IMR-90 (cell line): ENCODE data around the gene TMOD1. TPM values are rescaled to one million over a fixed set of nuclear protein-coding genes. Genes with fewer than 3 reads are reported as not detected.

ENCODE experiments used
- ATAC-seq: fragments of 200-7000 bp; cut with Tn5 transposase; 2 replicates; pipeline ENCODE4 v1.9.1; 2020; ENCODE audit warnings: low read depth, mild to moderate bottlenecking, moderate library complexity
- BruUV-seq: library from RNA; stranded (reverse); fragments of 400-500 nt; replicated peaks from 2 replicates; lab custom pipeline; 2021; lab: Mats Ljungman, UMichigan
- CTCF ChIA-PET: fragments of 300-600 bp; formaldehyde crosslinking; extraction: SDS; loops from one replicate; lab custom pipeline; 2021; ENCODE audit warnings: antibody characterized with exemption; lab: Yijun Ruan, JAX
- POLR2A ChIA-PET: fragments of 300-600 bp; sonication (Branson Sonifier 250); formaldehyde crosslinking; loops from one replicate; lab custom pipeline; 2022; ENCODE audit warnings: antibody characterized with exemption; ENCODE audit not compliant: unreplicated experiment; lab: Charles Lee
- DNase-seq: peaks from one replicate; pipeline ENCODE4 v3.0.0; 2013
- H2AFZ ChIP-seq: replicated peaks from 2 replicates; pipeline ENCODE3; 2013; ENCODE audit warnings: low read length, mild to moderate bottlenecking; ENCODE audit not compliant: poor library complexity
- H2AK5ac ChIP-seq: 2 replicates; pipeline ENCODE4 v1.6.1; 2013; ENCODE audit warnings: low read depth, low read length, inconsistent platforms
- H2AK9ac ChIP-seq: replicated peaks from 2 replicates; pipeline ENCODE3; 2013; ENCODE audit warnings: mild to moderate bottlenecking, low read depth, low read length, moderate library complexity; ENCODE audit not compliant: poor library complexity
- H2BK120ac ChIP-seq: 2 replicates; pipeline ENCODE4 v1.6.1; 2013; ENCODE audit warnings: low read depth, low read length, inconsistent platforms
- H2BK15ac ChIP-seq: 3 replicates; pipeline ENCODE4 v1.6.1; 2013; ENCODE audit warnings: low read depth, low read length, inconsistent platforms
- H2BK20ac ChIP-seq: 2 replicates; pipeline ENCODE4 v1.6.1; 2013; ENCODE audit warnings: low read depth, mild to moderate bottlenecking, inconsistent platforms, low read length, moderate library complexity
- H2BK5ac ChIP-seq: 2 replicates; pipeline ENCODE4 v1.6.1; 2013; ENCODE audit warnings: mild to moderate bottlenecking, low read depth, low read length, inconsistent platforms; ENCODE audit not compliant: poor library complexity, severe bottlenecking
- H3K14ac ChIP-seq: replicated peaks from 2 replicates; pipeline ENCODE4 v1.6.1; 2013; ENCODE audit warnings: low read depth, low read length, inconsistent platforms
- H3K18ac ChIP-seq: 2 replicates; pipeline ENCODE4 v1.6.1; 2013; ENCODE audit warnings: low read depth, low read length, control low read depth
- H3K23ac ChIP-seq: 2 replicates; pipeline ENCODE4 v1.6.1; 2013; ENCODE audit warnings: low read depth, low read length, inconsistent platforms
- H3K27ac ChIP-seq: 2 replicates; pipeline ENCODE4 v1.5.1; 2013; ENCODE audit warnings: mild to moderate bottlenecking, control low read depth, low read length; ENCODE audit not compliant: insufficient read depth
- H3K27me3 ChIP-seq: 2 replicates; pipeline ENCODE4 v1.6.1; 2013; ENCODE audit warnings: low read length; ENCODE audit not compliant: control insufficient read depth, insufficient read depth
- H3K36me3 ChIP-seq: 2 replicates; pipeline ENCODE4 v1.6.1; 2013; ENCODE audit warnings: low read length, mixed read lengths; ENCODE audit not compliant: control insufficient read depth, insufficient read depth
- H3K4ac ChIP-seq: 2 replicates; pipeline ENCODE4 v1.6.1; 2013; ENCODE audit warnings: low read depth, low read length, inconsistent platforms
- H3K4me1 ChIP-seq: 2 replicates; pipeline ENCODE4 v1.6.1; 2013; ENCODE audit warnings: low read length, mixed read lengths; ENCODE audit not compliant: control insufficient read depth, insufficient read depth
- H3K4me2 ChIP-seq: 2 replicates; pipeline ENCODE4 v1.6.1; 2013; ENCODE audit warnings: low read depth, mild to moderate bottlenecking, control low read depth, low read length, moderate library complexity
- H3K4me3 ChIP-seq: 2 replicates; pipeline ENCODE4 v1.5.1; 2013; ENCODE audit warnings: low read depth, mild to moderate bottlenecking, control low read depth, low read length, moderate library complexity; ENCODE audit not compliant: insufficient read depth
- H3K56ac ChIP-seq: 2 replicates; pipeline ENCODE4 v1.6.1; 2013; ENCODE audit warnings: low read length, inconsistent platforms; ENCODE audit not compliant: insufficient read depth; ENCODE audit errors: extremely low read depth
- H3K79me1 ChIP-seq, 2 experiments: 2 replicates each; pipeline ENCODE4 v1.6.1; 2013; ENCODE audit warnings: low read length in 2 of 2, inconsistent platforms in 1 of 2, low read depth in 1 of 2
- H3K9ac ChIP-seq: 2 replicates; pipeline ENCODE4 v1.6.1; 2013; ENCODE audit warnings: low read depth, low read length, control low read depth
- H3K9me1 ChIP-seq: 2 replicates; pipeline ENCODE4 v1.6.1; 2013; ENCODE audit warnings: low read length, inconsistent platforms; ENCODE audit not compliant: insufficient read depth
- H3K9me3 ChIP-seq: 2 replicates; pipeline ENCODE4 v1.6.1; 2013; ENCODE audit warnings: low read length; ENCODE audit not compliant: control insufficient read depth, insufficient read depth
- H4K20me1 ChIP-seq: 2 replicates; pipeline ENCODE4 v1.6.1; 2013; ENCODE audit warnings: low read length, inconsistent platforms; ENCODE audit not compliant: insufficient read depth
- H4K5ac ChIP-seq: 2 replicates; pipeline ENCODE4 v1.6.1; 2013; ENCODE audit warnings: mild to moderate bottlenecking, low read depth, low read length, control low read depth
- H4K8ac ChIP-seq, 2 experiments: 2 replicates each; pipeline ENCODE4 v1.6.1; 2013; ENCODE audit warnings: low read depth in 2 of 2, low read length in 2 of 2, control low read depth in 1 of 2, inconsistent platforms in 1 of 2
- H4K91ac ChIP-seq: 2 replicates; pipeline ENCODE4 v1.6.1; 2013; ENCODE audit warnings: low read depth, low read length, inconsistent platforms; ENCODE audit not compliant: insufficient read depth
- BHLHE40 ChIP-seq: fragments of 150-350 bp; IDR thresholded peaks from 2 replicates; pipeline ENCODE4 v1.6.1; 2016; ENCODE audit warnings: mild to moderate bottlenecking, low read depth, low read length
- CEBPB ChIP-seq: IDR thresholded peaks from 2 replicates; pipeline ENCODE4 v1.6.1; 2012; ENCODE audit warnings: low read depth, low read length, improper control_type of control experiment
- CHD1 ChIP-seq: IDR thresholded peaks from 2 replicates; pipeline ENCODE4 v1.6.1; 2012; ENCODE audit warnings: low read depth, low read length, improper control_type of control experiment
- CTCF ChIP-seq: conservative IDR thresholded peaks from 2 replicates; pipeline ENCODE4 v1.5.1; 2012; ENCODE audit warnings: mild to moderate bottlenecking, low read depth, low read length, improper control_type of control experiment
- ELK1 ChIP-seq: fragments of 150-350 bp; IDR thresholded peaks from 2 replicates; pipeline ENCODE4 v1.6.1; 2016; ENCODE audit warnings: low read depth, mild to moderate bottlenecking, low read length, moderate library complexity, borderline replicate concordance
- FOS ChIP-seq: fragments of 150-350 bp; IDR thresholded peaks from 2 replicates; pipeline ENCODE4 v1.6.1; 2016; ENCODE audit warnings: low read depth, low read length
- MAFK ChIP-seq: IDR thresholded peaks from 2 replicates; pipeline ENCODE4 v1.6.1; 2012; ENCODE audit warnings: low read depth, low read length, improper control_type of control experiment
- MAZ ChIP-seq: IDR thresholded peaks from 2 replicates; pipeline ENCODE4 v1.6.1; 2012; ENCODE audit warnings: low read depth, mild to moderate bottlenecking, low read length, improper control_type of control experiment, moderate library complexity, borderline replicate concordance
- MXI1 ChIP-seq: IDR thresholded peaks from 2 replicates; pipeline ENCODE4 v1.6.1; 2012; ENCODE audit warnings: low read depth, mild to moderate bottlenecking, low read length, moderate library complexity, borderline replicate concordance
- NFE2L2 ChIP-seq: fragments of 150-350 bp; IDR thresholded peaks from 2 replicates; pipeline ENCODE4 v1.6.1; 2016; ENCODE audit warnings: low read depth, mild to moderate bottlenecking, low read length
- POLR2A ChIP-seq: IDR thresholded peaks from 2 replicates; pipeline ENCODE4 v1.6.1; 2012; ENCODE audit warnings: mild to moderate bottlenecking, low read depth, low read length
- RAD21 ChIP-seq: IDR thresholded peaks from 2 replicates; pipeline ENCODE4 v1.6.1; 2012; ENCODE audit warnings: low read length, improper control_type of control experiment
- RCOR1 ChIP-seq: IDR thresholded peaks from 2 replicates; pipeline ENCODE4 v1.6.1; 2012; ENCODE audit warnings: mild to moderate bottlenecking, low read length, improper control_type of control experiment; ENCODE audit not compliant: insufficient replicate concordance
- RFX5 ChIP-seq: IDR thresholded peaks from 2 replicates; pipeline ENCODE4 v1.8.0; 2012; ENCODE audit warnings: low read depth, mild to moderate bottlenecking, low read length, moderate library complexity
- SMC3 ChIP-seq: fragments of 150-350 bp; IDR thresholded peaks from 2 replicates; pipeline ENCODE4 v1.6.1; 2016; ENCODE audit warnings: low read depth, mild to moderate bottlenecking, antibody characterized with exemption, low read length, moderate library complexity
- WGBS, 2 experiments: methylation state at CpG; one replicate each; pipeline versions ENCODE4 v1.1.5 to v1.1.7; 2013; ENCODE audit warnings: missing lambda C conversion rate in 2 of 2; ENCODE audit not compliant: insufficient read length in 1 of 2; ENCODE audit errors: extremely low coverage in 2 of 2; 5-methylcytosine and 5-hydroxymethylcytosine counted together
- dilution Hi-C: fragments of 300-500 bp; cut with HindIII; formaldehyde crosslinking; loops from one replicate; pipeline ENCODE4 v1.14.3; 2018; ENCODE audit warnings: low sequenced_read_pairs; ENCODE audit not compliant: unreplicated experiment
- in situ Hi-C: fragments of 300-500 bp; cut with MboI; formaldehyde crosslinking; loops from 3 replicates; pipeline ENCODE4 v1.14.3; 2019; ENCODE audit warnings: low sequenced_read_pairs, inconsistent platforms, mixed read lengths
- intact Hi-C: fragments of 100-400 bp; cut with micrococcal nuclease; formaldehyde crosslinking; loops from 2 replicates; pipeline ENCODE4 v1.10.0; 2022
- polyA plus RNA-seq, 3 experiments: library from polyadenylated mRNA; depleted of rRNA; stranded (reverse); fragments of >200 nt; gene quantifications; 2 replicates each; pipeline ENCODE4 v1.2.3, GENCODE V29; 2012; ENCODE audit warnings: low replicate concordance in 1 of 3
- total RNA-seq: library from RNA; depleted of rRNA; stranded (reverse); fragments of >200 nt; gene quantifications from 2 replicates; pipeline ENCODE4 v1.2.3, GENCODE V29; 2012
- TF ChIP-seq, protein P1 (sequence below): fragments of 150-350 bp; IDR thresholded peaks from 2 replicates; pipeline ENCODE4 v1.6.1; 2017; ENCODE audit warnings: mild to moderate bottlenecking, antibody characterized with exemption, low read length, low read depth

TMOD1 gene
- total and polyA plus RNA-seq, 2 of the 4 experiments (the other 2 are of a cell fraction), result 0.18 to 0.38 TPM

DNA sequence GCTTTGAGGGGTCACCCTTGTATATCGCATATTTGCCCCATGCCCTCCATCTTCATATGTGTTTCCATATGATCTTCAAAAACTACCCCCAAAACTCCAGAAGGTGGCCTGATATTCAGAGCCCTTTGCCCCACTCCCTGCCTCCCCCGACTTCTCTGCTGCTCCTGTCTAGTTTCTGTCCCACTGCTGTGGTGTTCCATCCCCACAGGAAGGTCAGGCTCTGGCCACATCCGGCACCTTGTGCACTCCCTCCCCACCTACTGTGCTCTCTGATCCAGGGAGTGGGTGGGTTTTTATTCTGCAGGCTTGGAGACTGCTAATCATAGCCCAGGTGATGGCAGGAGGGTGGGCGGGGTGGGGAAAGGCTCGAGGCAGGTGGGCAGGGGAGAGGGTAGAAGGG is 52.4 kb downstream of the TMOD1 start:
- no peak overlapping the region for H4K5ac ChIP-seq
- in situ Hi-C loops, result no loop called here

More for the DNA sequence above, 52.4 kb downstream of the TMOD1 start:
- Histone ChIP-seq H3K9ac (no peak overlapping the region), H3K27ac (no peak overlapping the region), H3K4me1 (no peaks in the 10 kb centered on the region), H2AFZ (no peak overlapping the region), H2BK20ac (no peak overlapping the region), H3K4ac (no peak overlapping the region), H3K9me1 (no peaks in the 10 kb centered on the region), H2BK120ac (no peak overlapping the region), H3K14ac (no peak overlapping the region), H4K8ac (no peak overlapping the region), H3K4me3 (no peak overlapping the region), H3K18ac (no peak overlapping the region), H3K27me3 (no peaks in the 10 kb centered on the region; the same call in 1 of the 2 replicates), H3K36me3 (no peaks in the 10 kb centered on the region), H2AK9ac (no peak overlapping the region), H3K23ac (no peak overlapping the region), H3K9me3 (no peaks in the 10 kb centered on the region), H2AK5ac (no peak overlapping the region), H2BK15ac (no peak overlapping the region), H3K79me1 (no peaks in the 10 kb centered on the region), H4K20me1 (no peaks in the 10 kb centered on the region), H2BK5ac (no peak overlapping the region), H3K56ac (no peak overlapping the region), H4K91ac (no peak overlapping the region), H3K4me2 (no peak overlapping the region)
- ATAC-seq, result no peak
- CTCF ChIA-PET, result no interaction called here
- POLR2A ChIA-PET, result no interaction called here
- no peak for DNase-seq
- dilution Hi-C loops (no loop called here), intact Hi-C loops (no loop called here)
- BruUV-seq, result no TSS peak
- TF ChIP-seq FOS (no peak), RCOR1 (no peak), SMC3 (no peak), CTCF (no peak), RAD21 (no peak), MAFK (no peak), RFX5 (no peak), CHD1 (no peak), MAZ (no peak), CEBPB (no peak), POLR2A (no peak), NFE2L2 (no peak), ELK1 (no peak), MXI1 (no peak), BHLHE40 (no peak)
- TF ChIP-seq, protein P1, sequence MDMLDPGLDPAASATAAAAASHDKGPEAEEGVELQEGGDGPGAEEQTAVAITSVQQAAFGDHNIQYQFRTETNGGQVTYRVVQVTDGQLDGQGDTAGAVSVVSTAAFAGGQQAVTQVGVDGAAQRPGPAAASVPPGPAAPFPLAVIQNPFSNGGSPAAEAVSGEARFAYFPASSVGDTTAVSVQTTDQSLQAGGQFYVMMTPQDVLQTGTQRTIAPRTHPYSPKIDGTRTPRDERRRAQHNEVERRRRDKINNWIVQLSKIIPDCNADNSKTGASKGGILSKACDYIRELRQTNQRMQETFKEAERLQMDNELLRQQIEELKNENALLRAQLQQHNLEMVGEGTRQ, result no peak
- 100% methylated on average over 1 of the region's 5 CpGs; no CpG with 5 or more reads in 1 of the 2 experiments for whole genome bisulfite sequencing, 2 experiments
